Activated gamma-delta T cell (primary cell): ENCODE measurements around the gene EDN2.

ENCODE experiments used
- DNase-seq: peaks from one replicate; lab custom pipeline; 2025; lab: John Stamatoyannopoulos, UW

Gene EDN2

DNA sequence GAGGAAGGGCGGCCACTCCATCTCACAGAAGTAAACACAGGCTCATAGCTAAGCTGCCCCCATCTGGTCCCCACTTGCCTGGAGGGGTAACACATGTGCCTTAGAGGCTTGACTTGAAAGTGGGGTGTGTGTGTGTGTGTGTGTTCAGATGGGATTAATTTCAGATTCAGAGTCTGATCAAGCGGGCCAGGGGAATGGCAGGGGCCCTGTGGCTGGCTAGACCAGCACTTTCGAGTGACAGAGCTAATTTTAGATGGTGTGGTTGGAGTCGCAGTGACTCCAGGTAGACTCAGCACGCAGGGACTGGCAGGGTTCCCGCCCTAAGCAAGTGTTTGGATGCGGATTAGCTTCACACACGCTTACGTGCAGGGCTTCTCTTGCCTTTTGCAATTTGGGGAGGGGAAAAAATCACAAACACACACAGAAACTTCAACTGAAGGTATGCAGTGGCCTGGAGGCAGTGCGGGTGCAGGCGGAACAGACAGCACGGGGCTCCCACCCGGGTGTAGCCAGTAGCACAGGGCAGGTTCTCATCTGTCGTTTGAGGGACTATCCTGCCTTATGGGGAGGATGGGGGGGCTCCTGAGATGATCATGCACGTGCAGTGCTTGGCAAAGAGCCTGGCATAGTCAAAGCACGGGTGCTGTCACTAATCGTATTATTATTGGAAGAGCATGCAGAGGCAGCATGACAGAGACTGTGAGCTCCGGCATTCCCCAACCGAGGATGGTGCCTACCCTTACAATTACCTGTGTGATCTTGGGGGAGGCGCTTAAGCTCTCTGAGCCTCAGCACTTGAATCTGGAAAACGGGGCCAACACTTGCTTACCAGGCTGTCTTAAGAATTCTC lies 1.3 kb downstream of the EDN2 start:
- no peak for DNase-seq

DNA sequence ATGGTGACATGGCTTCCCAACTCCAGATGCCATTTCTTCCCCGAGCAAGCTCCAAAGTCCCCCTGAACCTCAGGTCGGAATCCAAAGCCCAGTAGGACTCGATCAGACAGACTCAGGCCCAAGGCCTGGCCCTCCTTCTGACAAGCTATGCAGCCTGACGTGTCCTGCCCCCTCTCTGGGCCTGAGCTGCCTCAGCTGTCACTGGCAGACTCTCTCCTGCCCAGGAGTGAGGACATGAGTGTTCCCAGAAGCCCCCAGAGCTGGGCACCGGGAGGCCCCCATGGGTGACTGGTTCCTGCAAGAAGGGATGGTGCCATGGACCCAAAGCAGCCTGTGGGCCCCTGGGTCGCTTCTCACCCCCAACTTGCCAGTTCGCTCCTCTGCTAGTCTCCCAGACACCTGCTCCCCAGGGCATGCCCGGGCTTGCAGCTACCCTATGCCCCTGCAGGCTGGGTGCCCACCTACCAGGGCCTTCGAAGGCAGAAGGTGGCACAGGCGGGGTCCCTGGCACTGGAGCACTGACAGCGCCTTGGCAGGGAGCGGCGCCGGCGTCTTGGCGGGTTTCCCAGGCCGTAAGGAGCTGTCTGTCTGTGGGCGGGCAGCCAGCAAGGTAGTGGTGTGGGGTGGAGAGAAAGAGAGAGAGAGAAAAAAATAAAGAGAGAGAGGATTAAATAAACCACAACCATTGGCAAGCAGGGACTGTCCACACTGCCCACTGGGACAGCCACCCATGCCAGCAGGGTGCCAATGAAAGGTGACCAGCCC lies 2.3 kb downstream of the EDN2 start:
- no peak for DNase-seq

DNA sequence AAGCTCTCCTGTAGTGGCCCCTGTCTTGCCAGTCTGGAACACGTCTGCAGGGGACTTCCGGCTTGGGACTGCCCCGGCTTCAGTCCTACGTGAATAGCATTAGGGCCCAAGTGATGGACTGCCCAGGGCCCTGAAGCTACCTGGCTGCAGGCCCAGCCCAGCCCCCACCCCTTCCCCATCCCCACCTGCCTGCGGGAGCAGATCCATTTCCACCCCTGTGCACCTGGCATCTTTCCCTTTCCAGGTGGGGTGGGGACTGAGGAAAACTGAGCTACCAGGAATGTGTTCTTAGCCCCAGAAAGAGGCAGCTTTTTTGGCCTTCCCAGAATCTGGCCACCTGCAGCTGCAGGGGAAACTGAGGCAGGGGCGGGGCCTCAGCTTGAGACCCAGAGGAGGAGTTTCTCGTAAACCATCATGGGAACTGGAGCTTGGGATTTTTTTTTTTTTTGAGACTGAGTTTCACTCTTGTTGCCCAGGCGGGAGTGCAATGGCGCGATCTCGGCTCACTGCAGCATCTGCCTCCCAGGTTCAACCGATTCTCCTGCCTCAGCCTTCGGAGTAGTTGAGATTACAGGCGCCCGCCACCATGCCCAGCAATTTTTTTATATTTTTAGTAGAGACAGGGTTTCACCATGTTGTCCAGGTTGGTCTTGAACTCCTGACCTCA lies 3.2 kb downstream of the EDN2 start:
- no peak for DNase-seq

DNA sequence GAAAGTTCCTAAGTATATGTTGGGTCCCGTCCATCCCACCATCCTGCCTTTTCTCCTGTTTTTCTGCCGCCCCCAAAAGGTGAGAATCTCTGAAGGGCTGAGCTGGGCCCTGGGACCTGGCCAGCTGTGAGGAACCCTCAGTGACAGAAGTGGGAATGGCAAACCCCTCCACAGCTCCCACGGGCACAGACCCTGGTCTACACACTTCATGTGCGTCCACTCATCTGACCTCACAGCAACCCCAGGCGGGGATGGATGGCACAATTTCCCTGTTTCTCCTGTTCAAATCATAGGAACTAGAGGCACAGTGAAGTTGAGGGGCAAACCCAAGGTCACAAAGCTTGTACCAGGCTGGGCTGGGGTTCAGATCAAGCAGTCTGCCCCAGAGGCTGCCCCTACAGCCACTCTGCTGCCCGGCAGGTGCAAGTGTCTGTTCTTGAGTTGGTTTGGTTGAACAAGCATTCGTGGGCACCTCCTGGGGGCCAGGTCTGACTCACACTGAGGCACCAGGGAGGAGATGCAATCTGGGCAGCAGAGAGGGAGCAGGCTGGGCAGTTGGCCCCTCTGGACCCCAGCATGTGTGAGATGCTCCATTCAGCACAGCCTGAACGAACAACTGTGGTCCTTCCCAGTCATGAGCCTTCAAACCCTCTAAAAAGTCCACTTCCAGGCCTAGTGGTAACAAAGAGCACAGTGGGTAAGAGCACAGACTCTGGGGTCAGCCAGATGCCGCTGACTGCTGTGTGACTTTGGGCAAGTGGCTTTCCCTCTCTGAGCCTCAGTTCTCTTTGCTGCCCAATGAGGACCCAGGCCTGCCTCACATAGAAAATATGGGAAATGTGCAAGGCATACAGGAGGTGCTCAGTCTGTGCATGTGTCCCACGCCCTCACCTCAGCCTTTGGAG lies 4.0 kb downstream of the EDN2 start:
- no peak for DNase-seq

DNA sequence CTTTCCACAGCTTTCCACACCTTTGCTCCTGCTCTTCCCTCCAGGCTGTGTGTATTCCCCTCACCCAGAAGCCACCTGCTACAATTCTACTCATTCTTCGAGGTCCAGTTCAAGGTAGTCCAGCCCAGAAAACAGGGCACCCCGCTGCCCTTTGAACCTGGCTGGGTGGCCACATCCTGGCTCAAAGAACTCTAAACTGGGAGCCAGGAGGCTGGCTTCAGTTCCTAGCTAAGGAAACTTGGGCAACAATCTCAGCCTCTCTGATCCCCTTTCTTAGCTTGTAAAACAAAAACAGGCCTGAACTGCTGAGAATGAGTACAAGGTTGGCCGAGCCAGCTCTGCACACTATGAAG lies 4.7 kb downstream of the EDN2 start:
- DNase-seq, result no peak

DNA sequence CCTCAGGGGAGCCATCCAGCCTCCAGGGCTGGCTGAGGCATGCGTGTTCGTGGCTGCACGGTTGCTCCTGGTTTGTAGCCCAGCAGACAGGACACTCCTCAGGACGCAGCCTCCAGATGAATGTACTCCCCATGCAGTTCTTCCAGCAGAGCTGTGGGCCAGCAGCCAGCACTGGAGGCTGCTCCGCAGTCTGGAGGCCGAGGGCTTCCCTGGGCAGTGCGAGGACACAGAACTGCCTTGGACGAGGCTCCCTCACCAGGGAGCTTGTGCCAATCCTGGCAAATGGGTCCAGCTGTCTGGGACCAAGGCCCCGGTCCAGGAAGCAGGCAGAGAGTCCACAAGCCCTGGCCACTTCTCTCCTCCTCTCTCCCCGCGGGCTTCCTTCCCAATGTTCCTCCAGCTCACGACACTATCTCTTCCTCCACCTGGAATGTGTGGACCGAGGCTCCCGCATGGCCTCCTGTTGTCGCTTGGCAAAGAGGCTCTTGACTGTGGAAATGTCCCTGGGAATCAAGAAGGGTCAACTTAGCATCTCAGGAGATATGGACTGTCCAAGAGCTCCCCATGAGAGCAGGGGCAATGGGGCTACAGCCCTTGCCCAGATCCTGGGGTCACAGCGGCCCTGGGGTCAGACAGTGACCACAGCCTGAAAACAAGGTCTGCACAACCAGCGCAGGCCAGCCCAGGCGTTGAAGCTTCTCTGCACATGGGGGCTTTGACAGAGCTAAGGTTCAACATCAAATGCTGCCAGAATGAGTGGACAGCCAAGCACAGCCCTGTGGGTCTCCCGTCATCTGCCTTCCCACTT lies 5.3 kb downstream of the EDN2 start:
- DNase-seq, result no peak

DNA sequence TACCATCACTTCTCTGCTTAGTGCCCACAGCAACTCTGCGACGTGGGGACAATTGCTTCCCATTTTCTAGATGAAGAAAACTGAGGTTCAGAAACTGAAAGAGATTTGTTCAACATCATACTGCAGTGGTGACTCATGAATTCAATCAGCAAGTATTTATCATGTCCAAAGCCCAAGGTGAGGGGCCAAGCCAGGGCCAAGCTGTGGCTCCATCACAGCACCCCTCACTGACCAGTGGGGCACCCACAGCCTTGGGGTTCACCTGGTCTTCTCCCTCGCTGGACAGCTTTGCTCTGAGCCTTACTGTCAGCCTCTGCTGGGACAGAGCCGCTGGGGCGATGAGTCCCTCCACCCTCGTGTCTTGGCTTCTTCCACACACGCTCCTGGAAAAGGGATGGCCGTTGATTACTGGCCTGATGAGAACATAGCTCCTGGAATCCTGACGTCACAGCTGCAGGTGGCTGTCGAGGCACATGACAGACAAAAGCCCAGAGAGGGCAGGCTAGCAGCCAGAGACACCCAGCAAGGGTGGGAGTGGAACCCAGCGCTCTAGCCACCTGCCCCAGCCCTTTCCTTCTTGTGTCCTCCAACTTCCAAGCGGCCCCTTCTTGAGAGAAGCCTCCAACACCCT lies 6.2 kb downstream of the EDN2 start:
- DNase-seq, result no peak

DNA sequence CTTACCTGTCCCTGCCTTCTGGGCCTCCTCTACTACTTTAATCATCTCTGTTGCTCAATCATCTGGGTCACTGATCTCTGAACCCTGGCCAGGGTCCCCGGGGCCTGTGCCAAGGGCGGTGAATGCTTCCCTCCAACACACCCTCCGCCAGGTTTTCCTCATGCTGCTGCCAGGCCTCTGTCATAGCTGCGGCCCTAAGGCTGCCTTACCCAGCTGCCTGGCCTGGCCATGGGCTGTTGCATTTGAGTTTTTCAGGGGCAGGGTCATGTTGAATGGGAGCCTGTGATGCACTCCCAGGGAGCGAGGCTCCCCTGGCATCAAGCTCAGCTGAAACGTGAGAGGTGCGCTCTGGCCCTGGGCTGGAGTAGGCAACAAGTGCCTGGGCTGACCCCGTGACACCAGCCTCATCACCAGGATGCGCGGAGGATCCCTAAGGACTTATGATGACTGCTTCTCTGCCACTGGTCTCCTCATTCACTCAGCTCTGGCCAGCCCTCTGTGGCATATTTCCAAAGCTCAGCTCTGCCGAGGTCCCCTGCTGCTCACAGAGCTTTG lies 7.6 kb downstream of the EDN2 start:
- DNase-seq, result no peak

DNA sequence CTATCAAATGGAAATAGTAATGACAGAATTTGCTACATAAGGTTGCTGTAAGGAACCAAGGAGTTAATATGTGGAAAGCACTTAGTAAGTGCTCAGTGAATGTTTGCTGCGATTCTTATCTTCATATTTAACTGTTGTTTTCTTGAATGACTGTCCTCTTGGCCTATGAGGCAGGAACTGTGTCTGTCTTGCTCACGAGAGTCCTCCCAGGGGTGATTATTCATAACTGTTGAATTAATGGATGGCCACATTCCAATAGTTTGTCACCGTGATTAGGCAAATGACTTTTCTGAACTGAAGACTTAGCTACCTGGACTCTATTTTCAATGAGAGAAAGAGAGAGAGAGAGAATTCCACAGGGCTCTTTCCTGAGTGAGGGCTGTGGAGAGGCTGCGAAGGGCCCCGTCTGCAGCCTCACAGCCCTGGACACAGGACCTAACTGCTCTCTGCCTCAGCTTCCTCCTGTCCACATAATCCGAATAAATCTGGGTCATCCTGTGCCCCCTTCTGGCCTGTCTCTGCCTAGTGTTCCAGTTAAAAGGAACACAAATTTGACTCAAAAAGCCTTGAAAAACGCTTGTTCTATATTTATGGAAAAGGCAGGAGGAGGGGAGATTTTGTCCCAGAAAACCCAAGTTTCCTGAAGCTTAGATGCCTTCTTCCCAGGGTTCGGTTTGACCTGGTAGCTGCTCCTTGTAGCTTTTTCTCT lies 8.5 kb downstream of the EDN2 start:
- DNase-seq, result no peak

DNA sequence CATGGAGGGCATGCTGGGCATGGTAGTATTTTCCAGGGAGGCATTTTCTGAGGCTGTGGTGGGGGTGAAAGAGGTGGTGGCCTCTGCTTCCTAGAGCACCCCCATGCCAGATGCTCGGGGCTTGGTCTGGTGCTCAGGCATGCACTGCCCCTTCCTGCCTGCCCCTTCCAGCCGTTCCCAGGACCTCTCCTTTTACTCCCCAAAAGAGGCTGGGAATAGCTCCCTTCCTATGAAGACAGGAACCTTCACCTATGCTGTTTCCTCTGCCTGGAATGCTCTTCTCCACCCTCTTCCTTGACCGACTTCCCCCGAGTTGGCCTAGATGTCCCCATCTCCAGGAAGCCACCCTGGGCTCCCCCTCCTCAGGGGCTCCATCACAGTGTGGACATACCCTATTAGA lies 9.1 kb downstream of the EDN2 start:
- DNase-seq, result no peak

DNA sequence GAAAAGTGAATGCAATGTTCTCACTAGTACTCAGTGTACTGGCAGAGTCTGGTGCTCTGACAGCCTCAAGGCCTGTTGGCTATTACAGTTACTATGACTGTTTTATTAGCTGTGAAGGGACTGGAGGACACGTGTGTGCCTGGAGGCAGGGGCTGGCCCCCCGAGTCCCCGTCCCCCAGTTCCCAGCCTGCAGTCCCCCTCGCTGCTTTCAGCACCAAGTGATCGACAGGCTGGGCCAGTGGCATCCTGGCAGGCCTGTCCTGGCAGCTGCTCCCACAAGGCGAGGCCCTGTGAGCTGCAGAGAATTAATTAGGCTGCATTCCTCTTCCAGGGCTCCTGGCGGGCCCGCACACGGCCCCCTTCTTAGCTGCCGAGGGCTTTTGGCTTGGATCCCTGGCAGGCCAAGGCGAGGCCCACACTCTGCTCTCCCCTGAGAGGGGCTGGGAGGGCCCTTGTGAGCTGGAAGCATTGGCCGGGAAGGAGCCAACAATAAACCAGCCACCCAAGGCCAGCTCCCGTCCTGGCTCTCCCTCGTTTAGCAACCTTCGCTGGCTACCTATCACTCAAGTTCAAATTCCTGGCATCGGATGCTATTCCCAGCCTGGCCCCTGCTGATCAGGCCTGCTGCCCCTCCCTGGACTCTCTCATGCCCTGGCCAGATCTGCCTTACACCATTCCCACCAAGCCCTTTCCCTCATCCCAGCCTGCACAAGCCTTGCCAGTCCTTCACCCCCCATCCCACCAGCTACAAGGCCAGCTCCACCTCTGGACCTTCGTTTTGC lies 9.8 kb downstream of the EDN2 start:
- DNase-seq, result no peak

DNA sequence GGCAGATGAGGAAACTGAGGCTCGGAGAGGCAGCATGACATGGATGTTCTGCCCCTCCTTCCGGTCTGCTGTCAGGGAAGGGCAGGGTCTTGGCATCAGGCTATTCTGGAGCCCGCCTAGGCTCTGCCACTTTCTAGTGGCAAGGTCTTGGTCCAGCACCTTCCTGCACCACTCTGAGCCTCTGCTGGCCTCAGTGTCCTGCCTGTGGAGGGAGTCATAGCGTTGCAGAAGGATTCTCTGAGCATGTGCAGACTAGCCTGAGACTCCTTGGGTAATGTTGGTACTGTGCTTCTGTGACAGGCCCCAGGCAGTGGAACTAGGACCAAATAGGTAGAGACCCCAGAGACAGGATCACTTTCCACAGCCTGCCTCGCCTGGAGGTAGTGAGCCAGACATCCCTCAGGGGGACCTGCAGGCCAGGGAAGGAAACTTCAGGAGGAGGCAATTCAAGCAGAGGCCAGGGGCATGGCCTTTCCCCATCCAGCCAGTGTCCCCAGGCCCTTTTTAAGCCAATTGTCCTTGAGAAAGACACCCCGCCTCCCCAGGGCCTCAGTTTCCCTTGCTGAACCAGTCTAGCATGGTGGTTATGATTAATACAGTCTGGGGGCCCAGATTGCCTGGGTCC lies 10.6 kb downstream of the EDN2 start:
- DNase-seq, result no peak

DNA sequence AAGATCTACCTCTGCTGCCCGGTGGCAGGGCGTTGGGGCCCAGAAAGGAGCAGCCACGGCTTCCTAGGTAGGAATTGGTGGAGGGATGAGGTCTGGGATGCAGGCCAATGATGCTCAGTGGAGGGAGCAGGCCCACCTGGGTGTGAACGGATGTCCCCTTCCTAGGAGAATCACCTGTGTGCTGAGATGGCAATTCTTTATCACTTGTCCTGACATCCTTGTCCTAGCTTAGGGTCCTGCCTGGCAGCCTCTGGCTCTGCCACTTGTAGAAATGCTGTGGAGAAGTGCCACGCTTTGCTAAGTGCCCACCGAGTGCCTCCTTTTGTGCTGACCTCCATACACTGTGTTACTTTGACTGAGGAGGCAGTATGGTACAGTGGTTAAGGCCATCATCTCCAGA lies 12.8 kb downstream of the EDN2 start:
- DNase-seq, result no peak

DNA sequence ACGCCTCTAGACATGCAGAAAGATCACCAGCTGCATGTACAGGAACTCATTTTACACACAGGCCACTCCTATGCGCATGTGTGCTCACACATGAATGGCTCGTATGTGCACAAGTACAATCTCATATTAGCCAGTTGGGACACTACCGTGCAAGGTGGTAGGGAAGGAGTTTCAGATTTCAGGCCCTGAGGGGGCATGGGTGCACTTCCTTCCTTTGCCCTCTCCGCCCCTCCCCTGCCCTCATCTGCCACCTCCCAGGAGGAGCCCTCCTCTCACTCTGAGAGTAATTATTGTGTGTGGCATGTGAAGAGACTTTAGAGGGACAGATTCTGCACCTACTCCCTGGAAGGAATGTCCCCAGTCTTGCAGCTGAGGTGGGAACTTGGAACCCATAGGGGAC lies 14.8 kb downstream of the EDN2 start:
- no peak for DNase-seq

DNA sequence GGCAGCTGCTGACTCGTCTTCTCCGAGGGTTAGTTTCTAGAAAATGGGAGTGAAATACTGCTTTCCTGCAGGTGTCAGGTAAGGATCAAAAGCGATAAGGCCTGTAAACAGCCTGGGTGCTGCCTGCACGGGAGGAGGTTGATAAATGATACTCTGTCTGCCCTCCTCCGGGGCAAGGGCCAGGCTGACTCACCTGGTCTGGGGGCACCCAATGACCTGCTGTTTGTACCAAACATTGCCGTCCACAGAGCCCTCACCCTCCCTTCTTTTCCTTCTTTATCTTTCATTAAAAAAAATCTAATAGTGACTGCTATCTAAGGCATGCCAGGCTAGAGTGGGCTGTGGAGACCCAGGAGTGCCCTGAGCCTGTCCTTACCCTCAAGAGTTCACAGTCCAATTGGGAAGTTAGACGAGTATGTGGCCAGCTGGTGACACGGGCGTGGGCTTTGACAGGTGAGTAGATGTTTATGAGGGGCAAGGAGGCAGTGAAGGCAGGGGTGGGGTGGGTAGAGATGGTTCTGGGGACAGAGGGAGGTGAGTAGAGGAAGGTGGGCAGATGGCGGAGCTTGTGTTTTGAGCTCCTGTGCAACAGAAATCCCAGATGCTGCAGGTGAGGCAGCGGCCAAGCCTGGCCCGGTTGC lies 16.2 kb downstream of the EDN2 start:
- no peak for DNase-seq

DNA sequence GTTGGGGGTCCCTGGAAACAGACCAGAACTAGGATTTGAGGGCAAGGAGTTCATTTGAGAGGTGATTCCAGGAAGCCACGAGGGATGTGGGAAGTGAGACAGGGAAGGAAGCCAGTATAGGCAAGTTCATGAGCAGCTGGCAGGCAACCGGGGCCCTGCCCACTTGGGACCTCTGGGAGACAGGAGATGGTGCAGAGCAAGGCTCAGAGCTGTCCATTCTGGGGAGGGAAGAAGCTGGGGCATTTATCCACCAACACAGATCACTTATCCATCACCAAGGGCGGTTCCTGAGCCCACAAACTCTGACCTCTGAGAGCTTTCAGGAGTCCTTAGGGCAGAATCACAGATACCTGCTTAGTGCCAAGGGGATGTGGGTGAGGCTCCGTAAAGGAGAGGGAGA lies 16.8 kb downstream of the EDN2 start:
- DNase-seq, result no peak

DNA sequence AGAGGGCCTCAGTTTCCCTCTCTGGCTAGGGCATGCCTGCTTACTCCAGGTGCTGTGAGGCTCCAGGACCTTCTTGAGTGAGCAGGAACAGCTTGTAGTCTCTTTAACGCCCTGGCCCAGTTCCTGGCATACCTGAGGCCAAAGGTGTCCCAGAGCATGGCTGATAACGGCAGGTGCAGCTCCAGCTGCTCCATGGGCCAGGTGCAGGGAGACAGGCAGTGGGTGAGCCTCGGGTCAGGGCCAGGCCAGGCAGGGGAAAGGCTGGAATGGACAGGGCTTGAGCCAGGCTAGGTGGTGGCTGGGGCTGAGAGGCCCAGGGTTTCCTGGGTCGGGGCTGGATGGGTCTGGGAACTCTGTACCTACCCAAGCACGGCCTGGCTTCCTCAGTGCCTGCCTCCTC lies 18.3 kb downstream of the EDN2 start:
- DNase-seq, result no peak

DNA sequence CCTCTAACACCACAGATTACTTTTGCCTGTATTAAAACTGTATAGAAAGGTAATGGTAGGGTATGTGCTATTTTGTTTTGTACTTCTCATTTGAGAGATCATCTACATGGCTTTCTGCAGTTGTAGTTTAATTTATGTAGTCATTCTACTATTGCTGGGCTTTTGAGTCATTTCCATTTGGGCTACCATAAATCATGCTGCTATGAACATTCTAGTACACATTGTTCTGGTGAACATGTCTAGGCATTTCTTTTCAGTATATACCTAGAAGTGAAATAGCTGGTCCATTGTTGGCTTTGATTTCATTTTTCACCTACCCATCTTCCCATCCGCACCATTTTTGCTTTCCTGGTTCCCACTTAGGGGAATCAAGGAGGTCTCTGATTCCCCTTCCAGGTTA lies 18.7 kb downstream of the EDN2 start:
- no peak for DNase-seq
